HG02798 (cell line): ENCODE results near the gene ITGB4.
"Not testable (repeated sequence)": the region's sequence is repeated elsewhere in the genome, so short reads cannot be mapped to it uniquely, and the experiment has no call there.

Source experiments
- ATAC-seq: cut with Tn5 transposase; IDR thresholded peaks from one replicate; pipeline ENCODE4 v1.9.1; 2021; ENCODE audit warnings: mild to moderate bottlenecking; ENCODE audit not compliant: unreplicated experiment, poor library complexity

The ITGB4 gene

DNA sequence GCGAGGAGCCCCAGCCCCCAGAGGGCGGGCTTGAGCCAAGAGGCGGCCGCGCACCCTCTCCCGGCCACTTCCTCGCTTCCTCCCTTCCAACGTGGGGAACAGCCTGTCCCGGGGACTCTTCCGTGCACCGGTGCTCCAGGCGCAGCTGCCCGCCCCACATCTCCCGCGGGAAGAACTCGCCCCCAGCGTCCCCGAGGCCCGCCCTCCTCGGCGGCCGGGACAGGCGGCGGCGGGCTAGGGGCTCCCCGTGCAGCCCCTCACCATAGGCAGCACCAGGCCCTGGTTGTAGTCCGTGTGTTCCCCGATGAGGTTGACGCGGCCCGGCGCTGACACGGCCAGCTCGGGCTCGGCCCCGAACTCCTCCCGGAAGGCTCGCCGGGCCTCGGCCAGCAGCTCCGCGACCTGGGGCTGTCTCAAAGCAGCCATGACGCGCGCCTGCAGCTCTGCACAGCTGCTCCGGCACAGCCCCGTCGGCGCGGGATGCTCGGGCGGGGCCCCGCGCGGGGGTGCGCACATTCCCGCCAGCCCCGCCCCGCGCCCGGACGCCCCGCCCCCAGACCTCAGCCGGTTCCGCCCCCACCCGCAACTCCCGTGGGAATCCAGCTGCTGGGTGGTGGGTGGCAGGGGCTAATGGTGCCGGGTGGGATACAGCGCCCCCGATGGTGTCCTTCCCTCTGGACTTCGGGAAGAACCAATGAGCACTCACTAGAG lies 43.6 kb downstream of the ITGB4 start, which contains the start of gene GALK1:
Gene GALK1 (minus strand): TSS at position 482 of the 711 bp plus-strand sequence. CDS start 56 bp downstream, at position 426.
- ATAC-seq: peak; percentile 74

DNA sequence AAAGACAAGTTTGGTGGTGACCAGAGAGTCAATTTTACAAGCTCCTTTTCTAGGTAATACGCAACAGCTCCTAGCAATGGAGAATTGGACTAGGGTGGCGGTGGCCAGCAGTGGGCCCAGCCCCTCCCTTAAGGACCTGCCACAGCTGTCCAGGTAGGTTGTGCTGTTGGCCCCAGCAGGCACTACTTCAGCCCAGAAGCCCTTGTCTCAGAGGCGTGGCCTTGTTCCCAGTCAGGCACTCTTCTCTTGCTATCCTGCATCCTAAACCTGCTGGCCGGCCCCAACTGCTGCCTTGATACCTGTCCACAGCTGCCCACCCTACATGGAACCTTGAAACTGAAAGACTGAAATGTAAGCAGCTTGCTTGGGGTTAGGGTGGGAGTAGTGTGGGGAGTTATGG lies 44.7 kb downstream of the ITGB4 start:
- ATAC-seq: no peak

DNA sequence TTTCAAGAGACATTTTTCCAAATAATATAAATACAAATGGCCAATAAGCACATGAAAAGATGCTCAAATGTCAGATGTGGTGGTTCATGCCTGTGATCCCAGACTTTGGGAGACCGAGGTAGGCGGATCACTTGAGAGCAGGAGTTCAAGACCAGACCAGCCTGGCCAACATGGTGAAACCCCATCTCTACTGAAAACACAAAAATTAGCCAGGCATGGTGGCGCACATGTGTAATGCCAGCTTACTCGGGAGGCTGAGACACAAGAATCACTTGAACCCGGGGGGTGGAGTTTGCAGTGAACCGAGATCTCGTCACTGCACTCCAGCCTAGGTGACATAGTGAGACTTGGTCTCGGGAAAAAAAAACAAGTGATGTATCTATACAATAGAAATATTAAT lies 46.6 kb downstream of the ITGB4 start:
- no peak for ATAC-seq

DNA sequence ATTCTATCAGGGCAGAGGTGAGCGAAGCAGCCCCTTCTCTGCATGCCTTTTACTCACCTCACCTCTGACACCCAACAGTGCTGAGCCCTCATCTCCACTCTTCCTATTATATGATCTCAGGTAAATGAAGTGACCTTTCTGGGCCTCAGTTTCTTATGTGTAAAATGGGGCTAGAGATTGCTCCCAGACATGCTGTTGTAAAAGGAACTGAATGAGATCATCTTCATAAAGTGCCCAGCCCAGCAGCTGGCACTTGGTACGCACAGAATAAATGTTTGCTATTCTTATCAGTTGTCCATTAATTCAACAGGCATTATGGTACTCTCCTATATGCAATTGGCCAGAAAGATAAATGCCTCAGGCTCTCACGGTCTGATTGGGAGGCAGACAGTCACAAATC lies 48.3 kb downstream of the ITGB4 start:
- ATAC-seq: no peak

DNA sequence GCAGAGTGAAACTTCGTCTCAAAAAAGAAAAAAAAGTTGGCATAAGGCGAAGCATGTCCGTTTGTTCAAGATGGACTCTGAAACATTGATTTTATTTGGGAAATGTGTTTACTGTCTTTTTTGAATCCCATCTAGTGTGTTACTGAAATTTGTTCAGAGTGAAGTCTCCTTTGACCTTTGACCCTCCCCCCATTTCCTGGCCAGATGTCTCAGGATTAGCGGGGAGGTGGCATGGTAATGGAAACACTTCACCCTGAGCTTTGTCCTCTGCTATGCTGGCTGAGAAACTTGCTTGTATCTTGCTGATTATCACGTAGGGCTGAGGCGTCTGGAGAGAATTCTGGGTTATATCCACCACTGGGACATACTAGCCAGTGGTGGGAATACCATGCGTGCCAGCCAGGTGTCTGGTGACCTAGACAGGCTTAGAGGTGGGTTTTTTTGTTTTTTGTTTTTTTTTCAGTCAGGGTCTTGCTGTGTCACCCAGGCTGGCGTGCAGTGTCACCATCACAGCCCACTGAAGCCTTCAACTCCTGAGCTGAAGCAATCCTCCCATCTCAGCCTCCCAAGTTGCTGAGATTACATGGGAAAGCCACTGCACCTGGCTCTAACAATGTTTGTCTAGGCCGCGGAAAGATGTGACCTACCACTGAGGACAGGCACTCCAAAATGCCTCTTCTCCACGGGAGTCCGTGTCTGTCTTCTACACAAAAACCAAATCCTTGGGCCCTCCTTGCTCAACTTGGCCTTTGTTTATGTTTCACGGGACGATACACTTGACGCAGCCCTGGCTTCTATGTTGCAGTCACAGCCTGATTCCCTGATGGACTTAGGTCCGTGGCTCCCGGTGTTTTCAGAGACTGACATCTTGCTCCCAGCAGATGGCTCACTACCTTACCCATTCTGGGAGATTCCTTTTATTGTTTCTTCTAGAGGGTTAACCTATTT lies 50.3 kb downstream of the ITGB4 start:
- no peak for ATAC-seq

DNA sequence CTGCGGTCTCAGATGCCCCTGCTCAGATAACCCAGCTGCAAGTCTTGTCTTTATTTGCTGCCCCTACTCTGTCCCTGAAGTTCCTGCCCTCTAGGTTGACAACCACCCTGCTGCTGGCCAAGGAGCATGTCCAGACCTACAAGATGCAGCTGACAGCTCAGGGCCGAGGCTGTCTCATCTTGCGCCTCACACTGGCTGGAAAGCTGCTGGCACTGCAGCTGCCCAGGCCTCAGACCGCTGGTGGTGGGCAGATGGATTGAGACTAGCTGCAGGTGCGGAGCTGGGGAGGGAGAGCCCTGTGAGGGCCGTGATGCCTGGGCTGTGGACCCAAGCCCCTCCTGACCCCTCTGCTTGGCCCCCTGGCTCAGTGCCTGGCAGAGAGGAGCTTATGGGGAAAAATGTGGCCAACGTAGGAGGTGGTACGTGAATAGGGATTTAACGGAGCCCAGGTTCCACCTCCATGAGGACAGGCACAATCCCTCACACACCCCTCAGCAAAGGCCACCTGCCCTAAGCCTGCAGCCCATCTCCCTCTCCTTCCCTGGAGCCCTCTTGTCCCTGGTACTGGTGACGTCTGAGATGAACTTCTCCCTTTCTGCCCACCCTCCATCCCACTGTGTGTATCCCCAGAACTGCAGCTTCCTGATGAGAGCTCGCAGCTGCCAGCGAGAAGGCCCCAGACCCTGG lies 52.0 kb downstream of the ITGB4 start:
- ATAC-seq: no peak

DNA sequence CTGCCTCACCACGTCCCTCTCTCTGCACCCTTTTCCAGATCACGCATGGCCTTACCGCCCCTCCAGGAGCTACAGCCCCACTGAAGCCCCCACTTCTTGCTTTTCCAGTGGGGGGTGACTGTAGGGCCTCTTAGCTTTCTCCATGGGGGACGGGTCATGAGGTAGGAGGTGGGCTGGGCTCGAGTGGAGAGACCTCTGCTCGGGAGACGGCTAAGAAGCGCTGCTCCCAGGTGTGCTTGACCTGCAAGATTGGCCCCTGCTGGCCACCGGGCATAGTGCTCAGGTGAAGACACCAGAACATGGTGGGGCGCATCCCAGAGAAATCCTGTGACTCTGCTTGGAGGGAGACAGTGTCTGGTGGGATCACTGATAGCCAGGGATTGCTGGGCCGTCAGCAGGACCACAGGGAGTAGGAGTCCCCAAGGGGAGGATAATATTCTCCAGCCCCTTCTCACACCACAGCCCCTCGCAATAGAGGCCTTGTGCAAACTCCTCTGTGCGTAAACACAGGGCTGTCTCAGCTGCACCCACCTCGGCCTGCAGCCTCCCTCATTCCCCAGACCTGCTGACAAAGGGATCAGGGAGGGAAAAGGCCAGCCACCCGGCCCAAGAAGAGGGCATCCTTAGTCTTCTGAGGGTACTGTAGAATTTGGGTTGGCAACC lies 52.7 kb downstream of the ITGB4 start:
- ATAC-seq: no peak

DNA sequence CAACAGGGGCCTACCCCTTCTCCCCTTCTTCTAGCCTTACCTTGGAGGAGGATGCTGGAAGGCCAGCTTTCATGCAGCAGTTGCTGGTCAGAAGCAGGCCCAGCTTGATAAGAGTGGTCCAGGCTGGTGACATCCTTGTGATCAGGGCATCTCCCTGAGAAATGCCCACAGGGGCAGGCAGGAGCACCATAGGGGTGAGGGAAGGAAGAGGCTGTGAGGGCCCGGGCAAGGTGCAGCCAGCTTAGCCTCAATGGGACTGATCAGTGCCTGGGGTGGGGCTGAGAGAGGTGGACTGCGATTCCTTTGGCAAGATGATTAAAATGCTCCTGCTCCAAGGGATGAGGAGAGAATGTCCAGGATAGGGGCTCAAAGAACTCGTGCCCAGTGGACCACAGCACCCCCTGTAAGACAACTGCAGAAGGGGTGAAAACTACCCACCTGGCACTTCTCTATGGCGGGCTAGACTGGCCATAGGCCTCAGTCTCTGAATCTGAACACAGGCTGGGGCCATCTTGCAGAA lies 53.3 kb downstream of the ITGB4 start:
- no peak for ATAC-seq

DNA sequence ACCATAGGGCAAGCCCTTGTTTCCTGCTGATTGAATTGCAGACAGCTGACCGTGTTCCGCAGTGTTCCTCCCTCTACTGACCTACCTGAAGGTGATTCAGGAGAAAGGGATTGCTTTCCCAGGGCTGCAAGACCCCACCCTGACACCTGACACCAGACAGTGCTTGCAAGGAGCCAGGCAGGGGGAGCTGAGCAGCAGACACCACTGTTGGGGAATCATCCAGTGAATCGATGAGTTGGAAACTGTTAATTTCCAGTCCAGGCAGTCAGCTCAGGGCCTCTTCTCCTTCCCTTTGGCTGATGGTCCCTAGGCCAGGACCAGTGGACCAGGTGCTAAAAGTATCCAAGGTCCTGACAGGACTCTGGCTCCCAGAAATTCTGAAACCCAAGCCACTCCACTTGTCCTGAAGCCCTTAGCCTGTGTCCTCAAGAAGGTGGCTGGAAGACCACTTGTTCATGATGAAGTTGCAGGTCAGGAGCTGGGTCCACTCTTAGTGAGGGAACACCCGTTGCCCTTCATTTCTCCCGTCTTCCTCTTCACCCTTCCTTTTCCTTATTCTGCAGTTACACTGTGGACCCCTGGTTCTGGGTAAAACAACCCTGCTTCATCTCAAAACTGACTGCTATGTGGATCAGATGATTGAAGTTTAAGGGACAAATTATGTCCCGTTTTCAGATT lies 53.9 kb downstream of the ITGB4 start:
- ATAC-seq: no peak

DNA sequence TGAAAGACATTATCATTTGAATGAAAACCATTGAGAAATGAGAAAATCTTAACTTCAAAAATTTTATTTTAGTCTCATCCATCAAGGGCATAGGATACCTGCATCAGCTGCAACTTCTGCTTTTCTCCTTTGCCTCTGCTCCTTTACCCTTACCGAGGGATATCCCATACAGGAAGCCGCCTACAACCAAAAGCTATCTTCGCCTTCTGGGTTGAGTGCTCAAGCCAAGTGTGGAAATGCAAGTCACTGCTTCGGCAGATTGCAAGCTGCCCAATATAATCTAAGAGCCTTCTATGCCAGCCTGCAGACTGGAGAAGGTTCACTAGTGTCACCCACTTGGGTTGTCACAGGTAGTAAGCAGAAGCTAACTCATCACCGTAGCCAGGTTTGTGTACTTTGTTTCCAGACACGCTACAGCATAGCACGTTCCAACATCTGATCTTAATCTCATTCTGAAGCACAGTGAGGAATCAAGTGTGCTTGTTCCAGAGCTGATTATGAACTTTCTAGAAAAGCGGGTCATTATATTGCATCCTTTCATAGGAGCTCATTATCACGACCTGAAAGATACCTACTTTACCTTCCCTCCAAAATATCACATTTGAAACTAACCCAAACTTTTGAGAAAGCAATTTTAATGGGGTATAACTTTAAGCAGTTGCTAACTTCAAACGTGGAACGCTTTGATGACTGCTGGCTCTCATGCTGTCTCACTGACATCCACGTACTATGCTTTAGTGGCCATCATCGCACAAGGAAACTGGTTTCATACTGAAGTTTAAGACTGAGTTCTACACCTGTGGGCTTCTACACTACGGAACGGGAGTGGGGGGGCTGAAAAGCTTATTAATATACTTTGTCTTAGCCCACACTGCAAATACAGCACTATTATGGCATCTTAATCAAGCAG lies 55.4 kb downstream of the ITGB4 start:
- ATAC-seq: no peak

DNA sequence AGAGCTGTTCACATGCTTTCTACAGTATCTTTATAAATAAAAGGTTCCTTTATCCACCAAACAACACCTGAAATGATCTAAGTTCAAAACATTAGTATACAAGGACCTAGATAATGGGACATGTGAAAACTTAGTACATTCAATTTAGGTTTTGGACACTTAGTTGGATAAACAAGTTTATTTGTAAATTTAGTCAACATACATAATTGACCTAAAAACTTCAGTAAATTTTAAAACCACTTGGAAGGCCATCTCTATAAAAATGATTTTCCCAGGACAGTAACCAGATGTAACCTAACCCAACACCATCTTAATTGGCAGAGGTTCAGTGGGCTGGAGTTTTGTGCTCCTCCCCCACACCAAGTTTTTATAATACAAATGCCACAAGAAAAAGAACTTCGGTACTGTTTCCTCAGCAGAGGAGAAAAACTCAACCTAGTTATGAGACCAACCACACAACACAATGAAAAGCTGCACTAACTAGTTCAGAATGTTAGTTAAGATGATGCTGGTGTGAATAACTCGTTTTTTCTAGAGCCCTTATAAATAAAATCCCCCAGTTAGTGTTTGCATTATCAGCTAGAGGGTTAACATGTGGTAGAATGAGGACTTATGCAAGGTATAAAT lies 56.1 kb downstream of the ITGB4 start:
- ATAC-seq: no peak

DNA sequence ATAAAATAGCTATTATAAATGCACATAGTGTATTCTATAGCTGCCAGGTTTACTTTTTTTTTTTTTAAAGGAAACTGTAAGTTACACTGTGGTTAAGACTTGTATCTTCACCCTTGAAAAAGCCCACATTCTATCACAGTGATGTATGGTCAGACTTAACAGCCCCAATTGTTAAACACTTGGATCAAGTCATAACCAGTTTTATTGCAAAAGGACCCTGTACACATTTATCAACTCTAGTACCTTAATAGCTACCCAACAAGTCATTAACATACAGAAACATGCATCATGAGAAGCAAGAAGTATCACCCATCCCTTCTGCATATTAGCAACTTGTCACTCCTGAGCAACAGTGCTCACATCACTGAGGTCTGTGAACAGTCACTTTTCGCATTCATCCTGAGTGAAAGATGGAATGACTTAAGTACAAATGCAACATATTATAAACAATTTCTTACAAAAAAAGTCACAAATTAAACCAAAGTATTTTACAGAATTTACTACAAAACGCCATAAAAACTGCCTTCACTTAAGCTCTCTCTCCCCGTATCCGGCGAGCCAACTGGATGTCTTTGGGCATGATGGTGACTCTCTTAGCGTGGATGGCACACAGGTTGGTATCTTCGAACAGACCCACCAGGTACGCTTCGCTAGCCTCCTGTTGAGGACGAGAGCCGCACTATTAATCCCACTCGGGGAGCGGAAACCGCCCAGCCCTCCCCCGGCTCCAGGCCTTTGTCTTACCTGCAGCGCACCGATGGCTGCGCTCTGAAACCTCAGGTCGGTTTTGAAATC lies 57.0 kb downstream of the ITGB4 start:
- ATAC-seq: not testable (repeated sequence)

DNA sequence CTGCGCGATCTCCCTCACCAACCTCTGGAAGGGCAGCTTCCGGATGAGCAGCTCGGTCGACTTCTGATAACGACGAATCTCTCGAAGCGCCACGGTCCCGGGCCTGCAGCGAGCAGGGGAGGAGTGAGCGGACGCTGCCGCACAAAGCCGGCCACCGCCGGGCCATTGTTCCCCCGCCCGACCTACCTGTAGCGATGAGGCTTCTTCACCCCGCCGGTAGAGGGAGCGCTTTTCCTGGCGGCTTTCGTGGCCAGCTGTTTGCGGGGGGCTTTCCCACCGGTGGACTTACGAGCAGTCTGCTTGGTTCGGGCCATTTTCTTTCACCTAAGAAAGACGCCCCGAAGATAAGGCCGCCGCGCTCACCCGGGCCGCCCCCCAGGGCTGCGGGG lies 57.6 kb downstream of the ITGB4 start:
- peak; percentile 14 for ATAC-seq

DNA sequence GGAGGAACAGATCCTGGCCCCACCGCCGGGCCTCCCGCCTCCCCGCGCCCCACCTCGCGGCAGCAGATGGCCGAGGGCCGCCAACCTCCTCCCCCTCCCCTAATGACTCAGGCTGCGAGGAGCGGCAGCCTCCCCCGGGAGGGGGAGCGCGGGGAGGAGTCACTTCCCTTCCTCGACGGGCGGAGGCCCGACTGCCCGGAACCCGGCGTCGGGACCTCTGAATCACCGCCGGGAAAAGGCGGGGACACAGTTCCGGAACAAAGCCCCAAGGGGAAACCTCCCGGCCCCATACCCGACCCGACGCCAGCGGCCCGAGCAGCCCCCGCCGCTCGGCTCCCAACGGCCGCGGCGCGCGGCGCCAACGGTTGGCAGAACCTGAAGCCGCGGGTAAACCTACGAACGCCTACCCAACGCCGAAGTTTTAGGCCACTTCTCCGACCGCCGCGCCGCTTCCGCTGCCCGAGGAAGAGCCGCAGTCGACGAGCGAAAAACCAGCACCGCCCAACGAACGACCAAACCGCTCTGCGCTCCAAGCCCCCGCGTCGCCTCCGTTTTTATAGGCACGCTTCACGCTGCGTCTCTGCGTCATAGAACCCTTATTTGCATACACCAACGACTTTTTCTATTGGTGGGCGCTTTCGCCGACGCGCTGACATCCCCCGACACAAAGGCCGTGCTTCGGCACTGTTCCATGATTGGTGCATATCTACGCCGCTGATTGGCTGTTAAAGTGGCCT lies 58.2 kb downstream of the ITGB4 start:
- ATAC-seq: peak; percentile 71

DNA sequence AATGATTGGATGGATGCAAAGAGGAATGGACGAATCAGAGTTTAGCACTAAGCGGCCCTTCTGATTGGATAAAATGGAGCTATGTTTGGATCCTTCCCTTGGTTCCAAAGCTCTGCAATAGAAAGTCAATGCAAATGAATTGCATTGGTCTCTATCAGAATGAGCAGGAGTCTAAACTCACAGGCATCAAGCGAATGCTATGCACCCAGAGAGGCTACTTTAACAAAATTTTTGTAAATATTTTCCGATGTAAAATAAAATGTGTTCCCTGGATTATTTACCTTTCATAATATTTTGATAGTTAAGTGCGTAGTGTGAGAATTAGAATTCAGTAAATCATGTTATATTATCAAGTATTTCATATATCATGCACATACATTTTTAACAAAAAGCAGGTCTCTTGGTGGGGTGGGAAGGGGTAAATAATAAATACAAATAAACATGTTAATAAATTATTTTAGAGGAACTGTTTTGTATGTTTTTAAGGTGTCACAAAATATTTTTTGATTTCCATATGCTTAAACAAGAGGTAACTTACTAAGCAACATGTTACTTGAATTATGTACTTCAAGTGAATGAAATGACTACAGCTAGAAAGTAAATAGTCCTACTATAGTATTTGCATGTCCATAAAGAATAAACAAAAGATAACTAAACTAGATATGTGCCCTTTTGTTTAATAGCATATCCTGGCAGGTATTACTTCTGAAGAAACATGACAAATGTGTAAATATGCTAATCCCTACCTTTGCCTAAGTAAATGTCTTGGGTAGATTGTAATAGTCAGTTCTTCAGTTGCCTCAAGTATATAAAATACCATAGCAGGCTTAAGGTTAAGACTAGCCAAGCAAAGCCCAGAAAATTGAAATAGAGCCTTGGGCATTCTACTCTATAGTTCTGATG lies 59.0 kb downstream of the ITGB4 start:
- no peak for ATAC-seq
